ENCODE data around the gene MAML3.

GRCh38 chr4:139809757-139810140 lies 344.2 kb downstream of the MAML3 start:
- TF ChIP-seq CTCF (conservative IDR thresholded peaks at IDR 0.05; ENCODE audit: low read depth in 2 of 2), result no peak
- no peak for TF ChIP-seq EZH2 (IDR thresholded peaks at IDR 0.05; ENCODE audit: low read depth, unreplicated experiment)
- TF ChIP-seq ZNF331 (CRISPR knock-in tag; IDR thresholded peaks at IDR 0.05; ENCODE audit: low read depth), result no peak
- no peak for TF ChIP-seq EZH2phosphoT487 (IDR thresholded peaks at IDR 0.05; ENCODE audit: unreplicated experiment)
- TF ChIP-seq POLR2AphosphoS5 (IDR thresholded peaks at IDR 0.05; ENCODE audit: low read depth), result no peak
- no peak for TF ChIP-seq REST (IDR thresholded peaks at IDR 0.05; ENCODE audit: unreplicated experiment)
- TF ChIP-seq JUNB (IDR thresholded peaks at IDR 0.05; ENCODE audit: unreplicated experiment), result no peak
- no peak for TF ChIP-seq CREB1 (CRISPR knock-in tag; IDR thresholded peaks at IDR 0.05; ENCODE audit: low read depth)
- TF ChIP-seq STAT1 (IDR thresholded peaks at IDR 0.05; ENCODE audit: unreplicated experiment), result no peak
- TF ChIP-seq NANOG (IDR thresholded peaks at IDR 0.05; ENCODE audit: borderline replicate concordance), result no peak
- no peak for TF ChIP-seq ETS1 (IDR thresholded peaks at IDR 0.05)
- TF ChIP-seq ZNF114 (CRISPR knock-in tag; IDR thresholded peaks at IDR 0.05), result no peak
- TF ChIP-seq ZNF462 (CRISPR knock-in tag; IDR thresholded peaks at IDR 0.05), result no peak
